Breast epithelium (tissue), 3 donors: Measurements from ENCODE around the gene RABGAP1L.

Experiments
- CTCF ChIP-seq, 3 donors: fragments of 450-650 bp; IDR thresholded peaks; one replicate each; pipeline ENCODE4 v1.5.1; 2016 to 2017; ENCODE audit warnings: antibody characterized with exemption in 3 of 3, mild to moderate bottlenecking in 3 of 3, moderate library complexity in 3 of 3
- POLR2AphosphoS5 ChIP-seq, 3 donors: sonication (generic); formaldehyde crosslinking; IDR thresholded peaks; one replicate each; pipeline ENCODE4 v1.6.1; 2017; ENCODE audit warnings: antibody characterized with exemption in 3 of 3

GRCh38 chr1:175013445-175013844 lies 854.1 kb downstream of the RABGAP1L start:
- TF ChIP-seq CTCF (IDR thresholded peaks at IDR 0.05) (no peak), POLR2AphosphoS5 (IDR thresholded peaks at IDR 0.05) (no peak)
